Measurements from ENCODE around the gene KRTAP10-12. TPM values are rescaled to one million over a fixed set of nuclear protein-coding genes. Genes with fewer than 3 reads are reported as not detected.
A peak's percentile ranks its signal among the peaks of the same experiment; 100 is the strongest.

KRTAP10-12 gene
- total and polyA plus RNA-seq, 2 of the 13 experiments (the other 11 are each of a cell fraction or from before 2014, with no cell fraction given): not detected

DNA sequence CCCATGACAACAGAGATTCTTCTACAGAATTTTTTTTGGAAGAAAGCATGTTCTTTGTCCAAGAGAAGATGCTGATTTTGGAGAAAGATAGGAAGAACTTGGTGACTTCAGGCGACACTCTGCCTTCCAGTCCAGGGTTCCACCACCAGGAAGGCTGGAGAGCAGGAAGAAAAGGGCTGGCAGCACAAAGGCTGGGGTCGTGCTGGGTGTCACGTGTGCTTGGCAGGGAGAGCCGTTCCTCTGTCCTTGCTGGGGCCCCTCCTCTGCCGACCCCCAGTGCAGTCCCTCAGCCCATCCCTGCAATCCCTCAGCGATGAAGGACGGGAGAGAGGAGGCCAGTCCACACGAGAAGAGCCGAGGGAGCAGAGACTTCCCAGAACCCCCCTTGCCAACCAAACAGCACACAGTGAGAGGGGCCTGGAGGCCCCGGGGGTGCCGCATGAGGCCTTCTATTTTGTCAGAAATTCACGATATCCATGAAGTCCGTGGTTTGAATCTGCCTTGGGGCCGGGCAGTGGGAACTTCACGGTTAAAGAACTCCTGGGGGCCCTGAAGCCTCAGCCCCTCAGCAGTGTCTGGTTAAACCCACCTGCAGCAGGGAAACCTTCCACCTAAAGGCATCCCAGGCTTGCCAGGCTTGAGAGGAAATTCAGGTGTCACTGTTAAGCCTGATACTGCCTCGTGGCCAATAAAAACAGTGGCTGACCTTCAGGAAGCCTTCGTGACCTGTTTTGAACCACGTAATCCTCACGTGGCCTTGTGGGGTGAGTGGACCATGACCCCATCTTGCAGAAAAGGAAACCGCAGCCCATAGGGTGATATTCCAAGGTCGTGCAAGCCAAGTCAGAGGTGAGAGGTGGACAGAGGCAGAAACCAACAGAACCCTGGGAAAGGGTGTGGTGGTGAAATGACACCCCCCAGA is 3.4 kb downstream of the KRTAP10-12 start (continued):
- TF ChIP-seq, protein P1, sequence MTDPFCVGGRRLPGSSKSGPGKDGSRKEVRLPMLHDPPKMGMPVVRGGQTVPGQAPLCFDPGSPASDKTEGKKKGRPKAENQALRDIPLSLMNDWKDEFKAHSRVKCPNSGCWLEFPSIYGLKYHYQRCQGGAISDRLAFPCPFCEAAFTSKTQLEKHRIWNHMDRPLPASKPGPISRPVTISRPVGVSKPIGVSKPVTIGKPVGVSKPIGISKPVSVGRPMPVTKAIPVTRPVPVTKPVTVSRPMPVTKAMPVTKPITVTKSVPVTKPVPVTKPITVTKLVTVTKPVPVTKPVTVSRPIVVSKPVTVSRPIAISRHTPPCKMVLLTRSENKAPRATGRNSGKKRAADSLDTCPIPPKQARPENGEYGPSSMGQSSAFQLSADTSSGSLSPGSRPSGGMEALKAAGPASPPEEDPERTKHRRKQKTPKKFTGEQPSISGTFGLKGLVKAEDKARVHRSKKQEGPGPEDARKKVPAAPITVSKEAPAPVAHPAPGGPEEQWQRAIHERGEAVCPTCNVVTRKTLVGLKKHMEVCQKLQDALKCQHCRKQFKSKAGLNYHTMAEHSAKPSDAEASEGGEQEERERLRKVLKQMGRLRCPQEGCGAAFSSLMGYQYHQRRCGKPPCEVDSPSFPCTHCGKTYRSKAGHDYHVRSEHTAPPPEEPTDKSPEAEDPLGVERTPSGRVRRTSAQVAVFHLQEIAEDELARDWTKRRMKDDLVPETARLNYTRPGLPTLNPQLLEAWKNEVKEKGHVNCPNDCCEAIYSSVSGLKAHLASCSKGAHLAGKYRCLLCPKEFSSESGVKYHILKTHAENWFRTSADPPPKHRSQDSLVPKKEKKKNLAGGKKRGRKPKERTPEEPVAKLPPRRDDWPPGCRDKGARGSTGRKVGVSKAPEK (CRISPR knock-in tag; IDR thresholded peaks at IDR 0.05; ENCODE audit: borderline replicate concordance): peak; percentile 41; the same call in 1 of the 2 replicates
- no peak for TF ChIP-seq ZNF615 (CRISPR knock-in tag; IDR thresholded peaks at IDR 0.05; ENCODE audit: borderline replicate concordance)
- TF ChIP-seq HCFC1 (IDR thresholded peaks at IDR 0.05; ENCODE audit: low read depth, low read length): no peak; the same call in 1 of the 2 replicates
- TF ChIP-seq, protein P2, sequence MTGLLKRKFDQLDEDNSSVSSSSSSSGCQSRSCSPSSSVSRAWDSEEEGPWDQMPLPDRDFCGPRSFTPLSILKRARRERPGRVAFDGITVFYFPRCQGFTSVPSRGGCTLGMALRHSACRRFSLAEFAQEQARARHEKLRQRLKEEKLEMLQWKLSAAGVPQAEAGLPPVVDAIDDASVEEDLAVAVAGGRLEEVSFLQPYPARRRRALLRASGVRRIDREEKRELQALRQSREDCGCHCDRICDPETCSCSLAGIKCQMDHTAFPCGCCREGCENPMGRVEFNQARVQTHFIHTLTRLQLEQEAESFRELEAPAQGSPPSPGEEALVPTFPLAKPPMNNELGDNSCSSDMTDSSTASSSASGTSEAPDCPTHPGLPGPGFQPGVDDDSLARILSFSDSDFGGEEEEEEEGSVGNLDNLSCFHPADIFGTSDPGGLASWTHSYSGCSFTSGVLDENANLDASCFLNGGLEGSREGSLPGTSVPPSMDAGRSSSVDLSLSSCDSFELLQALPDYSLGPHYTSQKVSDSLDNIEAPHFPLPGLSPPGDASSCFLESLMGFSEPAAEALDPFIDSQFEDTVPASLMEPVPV (CRISPR knock-in tag; IDR thresholded peaks at IDR 0.05): no peak
- TF ChIP-seq, protein P3, sequence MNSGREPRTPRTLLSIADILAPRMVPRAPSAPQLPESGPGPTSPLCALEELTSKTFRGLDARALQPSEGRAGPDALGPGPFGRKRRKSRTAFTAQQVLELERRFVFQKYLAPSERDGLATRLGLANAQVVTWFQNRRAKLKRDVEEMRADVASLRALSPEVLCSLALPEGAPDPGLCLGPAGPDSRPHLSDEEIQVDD (CRISPR knock-in tag; IDR thresholded peaks at IDR 0.05; ENCODE audit: borderline replicate concordance): no peak
- no peak for TF ChIP-seq ZNF383 (CRISPR knock-in tag; IDR thresholded peaks at IDR 0.05; ENCODE audit: borderline replicate concordance)
- TF ChIP-seq SPEN (CRISPR knock-in tag; IDR thresholded peaks at IDR 0.05; ENCODE audit: low read depth): peak; percentile 79
- no peak for TF ChIP-seq ZNF768 (CRISPR knock-in tag; IDR thresholded peaks at IDR 0.05)
- TF ChIP-seq, protein P4, sequence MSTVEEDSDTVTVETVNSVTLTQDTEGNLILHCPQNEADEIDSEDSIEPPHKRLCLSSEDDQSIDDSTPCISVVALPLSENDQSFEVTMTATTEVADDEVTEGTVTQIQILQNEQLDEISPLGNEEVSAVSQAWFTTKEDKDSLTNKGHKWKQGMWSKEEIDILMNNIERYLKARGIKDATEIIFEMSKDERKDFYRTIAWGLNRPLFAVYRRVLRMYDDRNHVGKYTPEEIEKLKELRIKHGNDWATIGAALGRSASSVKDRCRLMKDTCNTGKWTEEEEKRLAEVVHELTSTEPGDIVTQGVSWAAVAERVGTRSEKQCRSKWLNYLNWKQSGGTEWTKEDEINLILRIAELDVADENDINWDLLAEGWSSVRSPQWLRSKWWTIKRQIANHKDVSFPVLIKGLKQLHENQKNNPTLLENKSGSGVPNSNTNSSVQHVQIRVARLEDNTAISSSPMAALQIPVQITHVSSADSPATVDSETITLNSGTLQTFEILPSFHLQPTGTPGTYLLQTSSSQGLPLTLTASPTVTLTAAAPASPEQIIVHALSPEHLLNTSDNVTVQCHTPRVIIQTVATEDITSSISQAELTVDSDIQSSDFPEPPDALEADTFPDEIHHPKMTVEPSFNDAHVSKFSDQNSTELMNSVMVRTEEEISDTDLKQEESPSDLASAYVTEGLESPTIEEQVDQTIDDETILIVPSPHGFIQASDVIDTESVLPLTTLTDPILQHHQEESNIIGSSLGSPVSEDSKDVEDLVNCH (CRISPR knock-in tag; IDR thresholded peaks at IDR 0.05): no peak
- TF ChIP-seq, protein P5, sequence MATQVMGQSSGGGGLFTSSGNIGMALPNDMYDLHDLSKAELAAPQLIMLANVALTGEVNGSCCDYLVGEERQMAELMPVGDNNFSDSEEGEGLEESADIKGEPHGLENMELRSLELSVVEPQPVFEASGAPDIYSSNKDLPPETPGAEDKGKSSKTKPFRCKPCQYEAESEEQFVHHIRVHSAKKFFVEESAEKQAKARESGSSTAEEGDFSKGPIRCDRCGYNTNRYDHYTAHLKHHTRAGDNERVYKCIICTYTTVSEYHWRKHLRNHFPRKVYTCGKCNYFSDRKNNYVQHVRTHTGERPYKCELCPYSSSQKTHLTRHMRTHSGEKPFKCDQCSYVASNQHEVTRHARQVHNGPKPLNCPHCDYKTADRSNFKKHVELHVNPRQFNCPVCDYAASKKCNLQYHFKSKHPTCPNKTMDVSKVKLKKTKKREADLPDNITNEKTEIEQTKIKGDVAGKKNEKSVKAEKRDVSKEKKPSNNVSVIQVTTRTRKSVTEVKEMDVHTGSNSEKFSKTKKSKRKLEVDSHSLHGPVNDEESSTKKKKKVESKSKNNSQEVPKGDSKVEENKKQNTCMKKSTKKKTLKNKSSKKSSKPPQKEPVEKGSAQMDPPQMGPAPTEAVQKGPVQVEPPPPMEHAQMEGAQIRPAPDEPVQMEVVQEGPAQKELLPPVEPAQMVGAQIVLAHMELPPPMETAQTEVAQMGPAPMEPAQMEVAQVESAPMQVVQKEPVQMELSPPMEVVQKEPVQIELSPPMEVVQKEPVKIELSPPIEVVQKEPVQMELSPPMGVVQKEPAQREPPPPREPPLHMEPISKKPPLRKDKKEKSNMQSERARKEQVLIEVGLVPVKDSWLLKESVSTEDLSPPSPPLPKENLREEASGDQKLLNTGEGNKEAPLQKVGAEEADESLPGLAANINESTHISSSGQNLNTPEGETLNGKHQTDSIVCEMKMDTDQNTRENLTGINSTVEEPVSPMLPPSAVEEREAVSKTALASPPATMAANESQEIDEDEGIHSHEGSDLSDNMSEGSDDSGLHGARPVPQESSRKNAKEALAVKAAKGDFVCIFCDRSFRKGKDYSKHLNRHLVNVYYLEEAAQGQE (IDR thresholded peaks at IDR 0.05; ENCODE audit: borderline replicate concordance in 1 of 2, low read depth in 1 of 2, low read length in 2 of 2): no peak
- TF ChIP-seq ZNF788 (CRISPR knock-in tag; IDR thresholded peaks at IDR 0.05; ENCODE audit: borderline replicate concordance): peak; percentile 62; the same call in 1 of the 2 replicates
- TF ChIP-seq ZNF510 (CRISPR knock-in tag; IDR thresholded peaks at IDR 0.05; ENCODE audit: low read depth): no peak; the same call in 1 of the 2 replicates
- TF ChIP-seq KMT2B (CRISPR knock-in tag; IDR thresholded peaks at IDR 0.05): no peak
- TF ChIP-seq, protein P6, sequence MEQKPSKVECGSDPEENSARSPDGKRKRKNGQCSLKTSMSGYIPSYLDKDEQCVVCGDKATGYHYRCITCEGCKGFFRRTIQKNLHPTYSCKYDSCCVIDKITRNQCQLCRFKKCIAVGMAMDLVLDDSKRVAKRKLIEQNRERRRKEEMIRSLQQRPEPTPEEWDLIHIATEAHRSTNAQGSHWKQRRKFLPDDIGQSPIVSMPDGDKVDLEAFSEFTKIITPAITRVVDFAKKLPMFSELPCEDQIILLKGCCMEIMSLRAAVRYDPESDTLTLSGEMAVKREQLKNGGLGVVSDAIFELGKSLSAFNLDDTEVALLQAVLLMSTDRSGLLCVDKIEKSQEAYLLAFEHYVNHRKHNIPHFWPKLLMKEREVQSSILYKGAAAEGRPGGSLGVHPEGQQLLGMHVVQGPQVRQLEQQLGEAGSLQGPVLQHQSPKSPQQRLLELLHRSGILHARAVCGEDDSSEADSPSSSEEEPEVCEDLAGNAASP (CRISPR knock-in tag; IDR thresholded peaks at IDR 0.05; ENCODE audit: borderline replicate concordance): peak; percentile 87; the same call in 1 of the 2 replicates
